HG03354 (cell line): ENCODE measurements around the gene MICU1.
"Not testable (repeated sequence)": the region's sequence is repeated elsewhere in the genome, so short reads cannot be mapped to it uniquely, and the experiment has no call there.

Experiments used
- ATAC-seq: cut with Tn5 transposase; IDR thresholded peaks from one replicate; pipeline ENCODE4 v1.9.1; 2021; ENCODE audit warnings: mild to moderate bottlenecking; ENCODE audit not compliant: unreplicated experiment, poor library complexity, severe bottlenecking

MICU1 gene

GRCh38 chr10:72365106-72365895 is 260.6 kb downstream of the MICU1 start:
- no peak for ATAC-seq

- ATAC-seq, result peak; percentile 96
These were observed 261.6 kb downstream of the MICU1 start for GRCh38 chr10:72364239-72364777.

- ATAC-seq, result no peak
These were observed 268.9 kb downstream of the MICU1 start for GRCh38 chr10:72356987-72357386.

GRCh38 chr10:72356115-72356514 is 269.8 kb downstream of the MICU1 start:
- no peak for ATAC-seq

GRCh38 chr10:72355214-72355555 is 270.7 kb downstream of the MICU1 start:
- no peak for ATAC-seq

GRCh38 chr10:72354356-72355213 is 271.3 kb downstream of the MICU1 start, which contains the start of gene DNAJB12:
TSS of gene DNAJB12 (minus strand) at chr10:72354919. CDS start at chr10:72354897, 22 bp downstream.
- ATAC-seq, result peak; percentile 83

GRCh38 chr10:72353965-72354355 is 271.9 kb downstream of the MICU1 start:
- ATAC-seq, result peak; percentile 9

- no peak for ATAC-seq
These were observed 272.6 kb downstream of the MICU1 start for GRCh38 chr10:72353028-72353964.

- ATAC-seq, result no peak
These were observed 274.4 kb downstream of the MICU1 start for GRCh38 chr10:72351479-72351878.

- no peak for ATAC-seq
These were observed 276.4 kb downstream of the MICU1 start for GRCh38 chr10:72349438-72349837.

GRCh38 chr10:72348282-72348681 is 277.6 kb downstream of the MICU1 start:
- no peak for ATAC-seq

- ATAC-seq, result not testable (repeated sequence)
These were observed 279.8 kb downstream of the MICU1 start for GRCh38 chr10:72346117-72346516.

GRCh38 chr10:72344932-72345331 is 280.9 kb downstream of the MICU1 start:
- no peak for ATAC-seq

- no peak for ATAC-seq
These were observed 283.0 kb downstream of the MICU1 start for GRCh38 chr10:72342911-72343310.

- no peak for ATAC-seq
These were observed 285.2 kb downstream of the MICU1 start for GRCh38 chr10:72340510-72341261.

GRCh38 chr10:72338180-72338579 is 287.7 kb downstream of the MICU1 start:
- no peak for ATAC-seq

- no peak for ATAC-seq
These were observed 288.2 kb downstream of the MICU1 start for GRCh38 chr10:72337722-72338121.

- no peak for ATAC-seq
These were observed 288.7 kb downstream of the MICU1 start for GRCh38 chr10:72337039-72337629.
